AG04450 (cell line): ENCODE results near the gene SMIM1. TPM values are rescaled to one million over a fixed set of nuclear protein-coding genes. Genes with fewer than 3 reads are reported as not detected.
"Not testable (repeated sequence)": the region's sequence is repeated elsewhere in the genome, so short reads cannot be mapped to it uniquely, and the experiment has no call there.

Experiments used
- CTCF ChIA-PET: fragments of 300-600, 350-600 bp; formaldehyde crosslinking; extraction: SDS; loops from one replicate; lab custom pipeline; 2022; ENCODE audit warnings: antibody characterized with exemption, inconsistent platforms; lab: Charles Lee
- POLR2A ChIA-PET: fragments of 350-600 bp; formaldehyde crosslinking; extraction: SDS; loops from one replicate; lab custom pipeline; 2021; ENCODE audit warnings: antibody characterized with exemption, inconsistent platforms; lab: Yijun Ruan, JAX
- DNase-seq: peaks from one replicate; pipeline ENCODE4 v3.0.0-alpha.2; 2011; ENCODE audit warnings: low read depth, low spot score
- H3K27ac ChIP-seq: one replicate; pipeline ENCODE4 v1.5.1; 2012; ENCODE audit warnings: low read depth, low read length, control low read depth
- H3K27me3 ChIP-seq: one replicate; pipeline ENCODE4 v1.6.0; 2012; ENCODE audit warnings: low read length; ENCODE audit not compliant: control insufficient read depth, insufficient read depth
- H3K4me3 ChIP-seq: 2 replicates; pipeline ENCODE4 v1.5.1; 2011; ENCODE audit warnings: mild to moderate bottlenecking, low read depth, low read length, control low read depth
- H3K9me3 ChIP-seq: 2 replicates; pipeline ENCODE4 v1.5.1; 2012; ENCODE audit warnings: low read length; ENCODE audit not compliant: control insufficient read depth, insufficient read depth
- polyA plus RNA-seq: library from polyadenylated mRNA; depleted of rRNA; stranded (reverse); fragments of >200 nt; gene quantifications from 2 replicates; pipeline ENCODE4 v1.2.3, GENCODE V29; 2011
- TF ChIP-seq, protein P1 (sequence below): IDR thresholded peaks from 2 replicates; pipeline ENCODE4 v1.5.1; 2011; ENCODE audit warnings: low read depth, low read length, control low read depth, inconsistent platforms

The SMIM1 gene
- polyA plus RNA-seq, 1 experiment, result 1.1 TPM

- ChIA-PET POLR2A (no interaction called here), CTCF (no interaction called here)
- Histone ChIP-seq H3K27ac (no peak overlapping the region), H3K9me3 (peaks cover 12% of the 10 kb centered on the region), H3K27me3 (peaks cover 2% of the 10 kb centered on the region), H3K4me3 (no peak overlapping the region)
- TF ChIP-seq, protein P1, sequence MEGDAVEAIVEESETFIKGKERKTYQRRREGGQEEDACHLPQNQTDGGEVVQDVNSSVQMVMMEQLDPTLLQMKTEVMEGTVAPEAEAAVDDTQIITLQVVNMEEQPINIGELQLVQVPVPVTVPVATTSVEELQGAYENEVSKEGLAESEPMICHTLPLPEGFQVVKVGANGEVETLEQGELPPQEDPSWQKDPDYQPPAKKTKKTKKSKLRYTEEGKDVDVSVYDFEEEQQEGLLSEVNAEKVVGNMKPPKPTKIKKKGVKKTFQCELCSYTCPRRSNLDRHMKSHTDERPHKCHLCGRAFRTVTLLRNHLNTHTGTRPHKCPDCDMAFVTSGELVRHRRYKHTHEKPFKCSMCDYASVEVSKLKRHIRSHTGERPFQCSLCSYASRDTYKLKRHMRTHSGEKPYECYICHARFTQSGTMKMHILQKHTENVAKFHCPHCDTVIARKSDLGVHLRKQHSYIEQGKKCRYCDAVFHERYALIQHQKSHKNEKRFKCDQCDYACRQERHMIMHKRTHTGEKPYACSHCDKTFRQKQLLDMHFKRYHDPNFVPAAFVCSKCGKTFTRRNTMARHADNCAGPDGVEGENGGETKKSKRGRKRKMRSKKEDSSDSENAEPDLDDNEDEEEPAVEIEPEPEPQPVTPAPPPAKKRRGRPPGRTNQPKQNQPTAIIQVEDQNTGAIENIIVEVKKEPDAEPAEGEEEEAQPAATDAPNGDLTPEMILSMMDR, result no peak
- no peak for DNase-seq
These were observed 32.5 kb downstream of the SMIM1 start for GRCh38 chr1:3805038-3805437.

- Histone ChIP-seq H3K4me3 (no peak overlapping the region), H3K27me3 (no peaks in the 10 kb centered on the region), H3K27ac (no peak overlapping the region), H3K9me3 (peaks cover 12% of the 10 kb centered on the region)
- POLR2A ChIA-PET, result no interaction called here
- CTCF ChIA-PET, result no interaction called here
- no peak for DNase-seq
- TF ChIP-seq, protein P1, result no peak
These were observed 35.2 kb downstream of the SMIM1 start for GRCh38 chr1:3807769-3808168.

- POLR2A ChIA-PET, result no interaction called here
- CTCF ChIA-PET, result no interaction called here
- no peak overlapping the region for H3K4me3 ChIP-seq
- no peak for DNase-seq
- TF ChIP-seq, protein P1, result no peak
- no peak overlapping the region for H3K27ac ChIP-seq
- no peaks in the 10 kb centered on the region for H3K27me3 ChIP-seq
- H3K9me3 ChIP-seq, result peaks cover 12% of the 10 kb centered on the region
These were observed 37.1 kb downstream of the SMIM1 start for GRCh38 chr1:3809680-3810079.

DNA sequence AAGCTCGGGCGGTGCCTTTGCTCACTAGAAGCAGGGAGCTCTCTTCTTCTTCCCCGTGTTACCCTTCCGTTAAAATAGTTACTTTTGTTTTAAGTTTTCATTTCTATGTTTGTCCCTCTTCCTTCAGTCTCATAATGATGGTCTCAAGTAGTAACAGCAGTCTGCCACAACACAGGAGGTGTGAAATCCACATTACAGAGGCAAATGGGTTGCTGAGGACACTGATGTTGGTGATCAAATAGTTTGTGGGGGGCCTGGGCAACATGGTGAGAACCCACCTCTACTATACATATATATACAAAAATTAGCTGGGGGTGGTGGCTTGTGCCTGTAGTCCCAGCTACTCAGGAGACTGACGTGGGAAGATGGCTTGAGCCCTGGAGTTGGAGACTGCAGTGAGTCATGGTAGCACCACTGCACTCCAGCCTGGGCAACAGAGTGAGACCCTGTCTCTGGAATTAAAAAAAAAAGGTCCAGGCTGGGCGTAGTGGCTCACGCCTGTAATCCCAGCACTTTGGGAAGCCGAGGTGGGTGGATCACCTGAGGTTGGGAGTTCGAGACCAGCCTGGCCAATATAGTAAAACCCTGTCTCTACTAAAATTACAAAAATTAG, 37.7 kb downstream of the SMIM1 start:
- CTCF ChIA-PET, H3K27ac ChIP-seq, H3K27me3 ChIP-seq, H3K4me3 ChIP-seq, DNase-seq: not testable (repeated sequence)
- POLR2A ChIA-PET, result interaction anchor here (0.5 kb wide), 1 partner anchor 85 kb away, joined by 3 read pairs; no protein-coding TSS in a partner anchor
- peaks cover 12% of the 10 kb centered on the region for H3K9me3 ChIP-seq

DNA sequence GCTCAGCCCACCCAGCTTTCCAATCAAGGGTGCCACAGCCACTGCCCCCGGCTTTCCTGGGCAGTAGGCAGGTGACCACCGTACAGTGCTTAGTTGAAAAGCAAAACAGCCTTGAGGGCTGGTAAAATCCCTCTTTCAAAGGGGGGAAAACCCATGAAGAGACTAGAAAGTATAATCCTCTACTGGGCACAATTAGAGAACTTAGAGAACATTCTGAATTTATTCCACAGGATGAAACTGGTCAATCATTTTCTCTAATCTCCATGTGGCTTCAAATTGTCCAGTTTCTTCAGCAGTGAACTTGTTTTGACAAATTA, 39.0 kb downstream of the SMIM1 start:
- no peak for DNase-seq
- Histone ChIP-seq H3K9me3 (peaks cover 12% of the 10 kb centered on the region), H3K27me3 (no peaks in the 10 kb centered on the region), H3K4me3 (no peak overlapping the region), H3K27ac (no peak overlapping the region)
- CTCF ChIA-PET, result no interaction called here
- POLR2A ChIA-PET, result no interaction called here
- TF ChIP-seq, protein P1, result no peak

GRCh38 chr1:3814065-3814464, 41.5 kb downstream of the SMIM1 start:
- Histone ChIP-seq H3K27ac (no peak overlapping the region), H3K9me3 (no peaks in the 10 kb centered on the region; the same call in 1 of the 2 replicates), H3K4me3 (no peak overlapping the region), H3K27me3 (no peaks in the 10 kb centered on the region)
- ChIA-PET CTCF (interaction anchor here (1.0 kb wide), 1 partner anchor 362 kb away, joined by 3 read pairs; no protein-coding TSS in a partner anchor), POLR2A (no interaction called here)
- DNase-seq, result no peak
- TF ChIP-seq, protein P1, result no peak
